Left renal cortex interstitium (tissue), 4 donors: ENCODE measurements around the gene SHISAL1. TPM values are rescaled to one million over a fixed set of nuclear protein-coding genes. Genes with fewer than 3 reads are reported as not detected.

Experiments
- DNase-seq, 4 donors: peaks; one replicate each; pipeline ENCODE4 v3.0.0-alpha.2; 2013; ENCODE audit warnings: low read depth in 4 of 4, low spot score in 2 of 4, missing footprints in 1 of 4
- polyA plus RNA-seq, 4 donors: library from polyadenylated mRNA; unstranded; fragments of 120-200 nt; gene quantifications; one replicate each; pipeline ENCODE4 v1.2.1, GENCODE V29; 2013; ENCODE audit not compliant: insufficient read length in 4 of 4

The SHISAL1 gene
- polyA plus RNA-seq, 4 donors = 1.9 to 2.7 (median 2.4) TPM

DNA sequence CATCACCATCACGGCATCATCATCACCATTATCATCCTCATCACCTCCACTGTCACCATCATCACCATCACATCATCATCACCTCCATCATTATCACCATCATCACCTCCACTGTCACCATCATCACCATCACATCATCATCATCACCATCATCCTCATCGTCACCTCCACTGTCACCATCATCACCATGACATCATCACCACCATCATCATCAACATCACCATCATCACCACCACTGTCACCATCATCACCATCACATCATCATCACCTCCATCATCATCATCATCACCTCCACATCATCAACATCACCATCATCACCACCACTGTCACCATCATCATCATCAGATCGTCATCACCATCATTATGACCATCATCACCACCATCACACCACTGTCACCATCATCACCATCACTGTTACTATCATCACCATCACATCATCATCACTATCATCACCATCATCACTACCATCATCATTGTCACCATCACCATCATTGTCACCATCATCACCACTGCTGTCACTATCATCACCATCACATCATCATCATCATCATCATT is 99.2 kb downstream of the SHISAL1 start:
- DNase-seq = no peak

DNA sequence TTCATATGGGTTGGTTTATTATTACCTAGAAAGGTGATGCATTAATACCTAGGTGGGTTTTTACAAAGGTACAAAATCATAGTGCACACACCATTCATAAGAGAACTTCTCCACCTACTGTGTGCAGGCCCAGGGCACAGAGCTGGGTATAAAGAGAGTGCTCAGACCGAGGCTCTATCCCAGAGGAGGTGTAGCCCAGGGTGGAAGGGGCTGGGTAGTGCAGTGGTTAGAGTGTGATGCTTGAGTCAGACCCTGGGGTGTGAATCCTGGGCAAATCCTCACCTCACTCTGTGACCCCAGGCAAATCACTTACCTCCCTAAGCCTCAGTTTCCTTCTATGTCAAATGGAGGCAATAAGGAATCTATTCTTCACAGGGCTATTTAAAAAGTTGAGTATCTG is 99.8 kb downstream of the SHISAL1 start:
- no peak for DNase-seq

DNA sequence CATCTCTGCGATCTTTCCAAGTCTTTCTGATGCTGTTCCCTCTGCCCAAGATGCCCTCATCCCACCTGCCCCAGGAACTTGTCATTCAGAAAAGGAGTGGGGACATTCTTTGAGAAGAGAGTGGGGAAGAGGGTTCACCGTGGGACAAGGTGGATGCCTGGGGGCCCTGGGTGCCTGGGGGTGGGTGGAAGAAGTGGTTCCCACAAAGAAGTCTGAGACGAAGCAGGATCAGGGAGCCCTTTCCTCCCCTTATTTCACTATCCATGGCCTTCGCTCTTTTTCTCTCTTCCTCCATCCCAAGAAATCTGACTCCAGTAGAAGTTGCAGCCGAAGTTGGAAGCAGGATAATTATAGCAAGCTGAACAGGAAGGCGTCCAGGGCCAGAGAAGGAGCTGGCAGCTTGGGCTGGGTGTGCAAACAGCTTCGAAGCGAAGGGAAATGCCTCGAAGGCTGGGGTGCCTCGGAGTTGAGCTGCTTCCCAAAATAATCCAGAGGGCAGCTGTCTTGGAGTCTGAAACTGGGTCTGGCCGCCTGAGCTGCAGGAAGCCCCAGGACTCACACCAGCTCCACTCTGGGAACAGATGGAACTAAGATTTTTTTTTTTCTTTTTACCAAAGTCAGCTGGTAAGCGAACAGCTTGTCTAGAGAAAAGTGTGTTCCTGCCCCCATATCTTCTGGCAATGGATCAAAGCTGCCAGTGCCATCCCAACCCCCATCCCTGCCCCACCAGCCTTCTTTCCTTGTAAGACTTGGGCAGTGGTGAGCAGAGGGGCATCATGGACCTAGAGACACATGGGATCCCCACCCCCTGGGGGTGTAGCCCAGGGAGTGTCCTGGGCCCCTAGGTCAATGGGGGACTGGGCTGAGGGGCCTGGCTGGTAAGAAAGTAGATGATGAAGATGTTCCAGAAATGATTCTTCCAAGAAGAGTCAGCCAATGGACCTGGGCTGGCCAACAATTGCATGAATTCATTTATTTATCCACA is 100.5 kb downstream of the SHISAL1 start:
- no peak for DNase-seq

DNA sequence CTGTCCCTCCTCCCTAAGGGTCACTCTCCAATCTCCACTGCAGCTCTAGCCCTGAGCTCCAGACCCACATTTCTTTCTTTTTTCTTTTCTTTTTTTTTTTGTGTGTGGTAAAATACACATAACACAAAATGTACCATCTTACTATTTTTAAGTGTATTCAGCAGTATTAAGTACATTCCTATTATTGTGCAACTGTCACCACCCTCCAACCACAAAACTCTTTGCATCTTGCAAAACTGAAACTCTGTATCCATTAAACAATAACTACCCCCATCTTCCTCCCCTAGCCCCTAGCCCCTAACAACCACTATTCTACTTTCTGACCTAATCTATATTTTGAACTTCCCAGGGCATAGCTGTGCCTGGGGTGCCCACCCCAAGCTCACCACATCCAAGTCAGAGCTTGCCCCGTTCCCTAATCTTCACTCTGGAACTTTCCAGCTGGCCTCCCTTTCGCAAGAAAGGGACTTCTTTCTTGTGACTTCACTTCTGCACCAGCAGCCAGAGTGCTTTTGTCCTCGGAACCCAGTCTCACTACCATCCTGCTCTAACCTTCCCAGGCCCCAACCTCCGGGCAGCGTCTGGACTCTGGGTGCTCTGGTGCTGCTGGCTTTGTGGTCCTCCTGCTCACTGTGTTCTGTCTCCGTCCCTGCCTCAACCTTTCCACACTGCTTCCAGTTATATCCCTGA is 101.3 kb downstream of the SHISAL1 start:
- no peak for DNase-seq

DNA sequence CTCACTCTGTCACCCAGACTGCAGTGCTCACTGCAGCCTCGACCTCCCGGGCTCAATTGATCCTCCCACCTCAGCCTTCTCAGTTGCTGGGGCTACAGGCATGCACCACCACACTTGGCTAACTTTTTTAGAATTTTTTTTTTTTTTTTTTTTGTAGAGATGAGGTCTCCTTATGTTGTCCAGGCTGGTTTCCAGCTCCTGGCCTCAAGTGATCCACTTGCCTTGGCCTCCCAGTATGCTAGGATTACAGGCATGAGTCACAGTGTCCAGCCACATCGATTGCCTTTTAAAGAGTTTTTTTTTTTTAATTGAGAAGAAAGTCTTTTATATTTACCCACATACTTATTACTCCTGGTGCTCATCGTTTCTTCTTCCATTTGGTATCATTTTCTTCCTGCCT is 102.0 kb downstream of the SHISAL1 start:
- no peak for DNase-seq

DNA sequence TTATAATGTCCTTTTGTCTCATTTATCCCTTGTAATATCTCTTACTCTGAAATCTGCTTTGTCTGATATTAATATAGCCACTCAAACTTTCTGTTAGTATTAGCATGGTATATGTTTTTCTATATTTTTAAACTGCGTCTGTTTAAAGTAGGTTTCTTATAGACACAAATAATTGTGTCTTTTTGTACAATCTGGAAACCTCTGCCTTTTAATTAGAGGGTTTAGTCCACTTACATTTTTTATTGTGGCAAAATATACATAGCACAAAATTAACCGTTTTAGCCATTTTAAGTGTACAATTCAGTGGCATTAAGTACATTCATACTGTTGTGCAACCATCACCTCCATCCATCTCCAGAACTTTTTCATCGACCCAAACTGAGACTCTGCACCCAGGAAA is 103.4 kb downstream of the SHISAL1 start:
- DNase-seq = no peak

DNA sequence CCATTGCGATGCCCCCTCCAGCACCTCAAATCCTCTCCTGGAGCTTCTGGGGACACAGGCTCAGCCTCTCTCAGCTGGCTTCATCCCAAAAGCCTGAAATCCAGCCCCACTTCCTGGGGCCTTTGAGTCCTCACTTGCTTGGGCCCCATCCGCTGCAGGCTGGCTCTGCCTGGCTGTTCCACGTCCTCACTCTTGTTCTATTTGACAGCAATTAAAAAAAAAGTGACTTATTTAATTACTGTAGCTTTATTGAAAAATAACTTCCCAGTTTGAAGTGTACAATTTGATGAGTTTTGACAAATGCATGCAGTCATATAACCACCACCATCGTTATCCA is 104.8 kb downstream of the SHISAL1 start:
- DNase-seq = no peak

DNA sequence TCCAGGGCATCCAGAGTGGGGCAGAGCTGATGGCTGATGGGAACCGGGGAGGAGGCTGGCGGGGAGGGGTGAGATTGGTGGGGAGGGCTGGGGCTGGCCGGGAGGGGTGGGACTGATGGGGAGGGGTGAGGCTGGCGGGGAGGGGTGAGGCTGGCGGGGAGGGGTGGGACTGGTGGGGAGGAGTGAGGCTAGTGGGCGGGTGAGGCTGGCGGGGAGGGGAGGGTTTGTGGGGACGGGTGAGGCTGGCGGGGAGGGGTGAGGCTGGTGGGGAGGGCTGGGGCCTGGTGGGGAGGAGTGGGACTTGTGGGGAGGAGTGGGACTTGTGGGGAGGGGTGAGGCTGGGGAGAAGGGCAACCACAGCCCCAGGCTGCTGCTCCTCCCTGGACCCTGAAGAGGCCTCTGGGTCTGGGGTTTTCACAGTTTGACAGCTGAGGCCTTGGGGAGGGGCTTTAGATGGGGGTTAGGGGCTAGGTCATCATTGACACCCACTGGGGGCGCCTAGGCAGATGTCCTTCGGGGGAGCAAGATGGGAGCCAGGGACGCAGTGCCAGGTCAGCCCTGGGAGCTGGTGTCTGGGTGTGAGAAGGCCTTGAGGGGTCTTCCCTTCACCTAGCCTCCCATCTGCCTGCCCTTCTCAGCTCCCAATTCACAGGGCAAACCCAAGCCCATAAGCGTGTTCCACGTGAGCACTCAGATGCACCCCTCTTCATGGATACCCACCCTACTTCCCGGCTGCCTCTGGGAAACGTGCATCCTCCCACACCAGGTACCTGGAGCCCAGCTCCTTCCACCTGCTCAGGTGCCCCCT is 105.4 kb downstream of the SHISAL1 start:
- no peak for DNase-seq

DNA sequence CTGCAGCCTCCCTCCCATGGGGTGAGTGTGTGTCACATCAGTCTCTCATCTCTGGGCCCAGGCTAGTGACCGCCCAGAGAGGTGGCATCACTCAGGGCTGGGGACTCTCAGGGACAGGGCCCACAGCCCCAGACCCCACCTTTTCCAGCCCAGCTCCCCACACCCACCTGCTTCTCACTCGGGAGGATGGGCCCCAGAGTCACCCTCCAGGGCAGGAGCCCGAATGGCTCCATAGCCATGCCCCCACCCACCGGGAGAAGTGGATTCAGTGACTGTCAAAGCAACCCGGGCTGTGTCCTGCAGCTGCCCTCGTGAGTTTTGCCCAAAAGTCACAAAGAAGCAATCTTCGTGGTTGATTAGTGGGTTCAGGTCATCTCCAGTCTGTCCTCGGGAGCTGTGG is 106.1 kb downstream of the SHISAL1 start:
- DNase-seq = no peak

DNA sequence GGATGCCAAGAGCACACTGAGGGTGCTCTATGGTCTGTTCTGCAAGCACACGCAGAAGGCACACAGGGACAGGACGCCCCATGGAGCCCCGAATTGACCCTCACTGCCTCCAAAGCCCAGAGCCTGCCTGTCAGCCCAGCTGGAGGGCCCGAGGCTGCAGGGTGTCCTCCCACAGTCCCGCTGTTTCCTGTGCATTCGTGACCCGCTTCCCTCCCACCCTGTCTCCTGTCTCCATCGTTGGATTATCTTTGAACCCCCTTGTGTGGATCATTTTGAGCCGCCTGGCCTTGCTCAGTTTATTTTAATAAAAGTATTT is 106.5 kb downstream of the SHISAL1 start:
- DNase-seq = no peak

DNA sequence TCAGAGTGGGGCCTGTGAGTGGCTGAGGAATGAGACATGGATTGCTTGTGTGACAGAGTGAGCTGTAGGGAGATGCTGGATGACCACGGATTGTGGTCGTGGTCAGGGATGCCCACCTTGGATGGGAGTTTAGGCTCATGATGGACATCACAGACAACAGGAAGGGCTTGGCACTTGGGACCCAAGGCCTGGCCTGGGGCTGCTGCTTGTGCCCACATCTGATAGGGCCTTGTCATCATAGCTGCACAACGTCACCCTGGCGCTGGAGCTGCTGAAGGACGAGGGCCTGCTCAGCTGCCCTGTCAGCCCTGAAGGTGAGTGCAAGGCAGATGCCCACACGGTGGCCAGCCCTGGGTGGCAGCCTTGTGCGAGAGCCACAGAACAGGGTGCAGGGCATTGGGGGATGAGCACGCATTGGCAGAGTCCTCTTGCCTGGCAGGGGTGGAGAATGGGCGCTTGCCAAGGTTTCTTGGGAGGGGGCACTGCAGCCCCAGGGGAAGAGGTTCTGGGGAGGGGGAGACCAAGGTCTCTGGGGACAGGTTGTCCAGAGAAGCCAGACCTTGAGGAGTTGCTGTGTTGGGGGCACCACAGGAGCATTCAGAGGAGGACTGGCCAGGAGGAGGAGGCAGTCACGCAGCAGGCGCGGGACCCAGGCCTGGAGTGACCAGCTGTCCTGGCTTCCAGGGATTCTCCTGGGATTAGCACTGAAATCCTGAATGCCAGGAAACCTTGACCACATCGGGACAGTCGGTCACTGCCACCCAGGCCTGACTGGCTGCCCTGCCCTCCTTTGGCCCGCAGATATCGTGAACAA is 107.0 kb downstream of the SHISAL1 start:
- no peak for DNase-seq

DNA sequence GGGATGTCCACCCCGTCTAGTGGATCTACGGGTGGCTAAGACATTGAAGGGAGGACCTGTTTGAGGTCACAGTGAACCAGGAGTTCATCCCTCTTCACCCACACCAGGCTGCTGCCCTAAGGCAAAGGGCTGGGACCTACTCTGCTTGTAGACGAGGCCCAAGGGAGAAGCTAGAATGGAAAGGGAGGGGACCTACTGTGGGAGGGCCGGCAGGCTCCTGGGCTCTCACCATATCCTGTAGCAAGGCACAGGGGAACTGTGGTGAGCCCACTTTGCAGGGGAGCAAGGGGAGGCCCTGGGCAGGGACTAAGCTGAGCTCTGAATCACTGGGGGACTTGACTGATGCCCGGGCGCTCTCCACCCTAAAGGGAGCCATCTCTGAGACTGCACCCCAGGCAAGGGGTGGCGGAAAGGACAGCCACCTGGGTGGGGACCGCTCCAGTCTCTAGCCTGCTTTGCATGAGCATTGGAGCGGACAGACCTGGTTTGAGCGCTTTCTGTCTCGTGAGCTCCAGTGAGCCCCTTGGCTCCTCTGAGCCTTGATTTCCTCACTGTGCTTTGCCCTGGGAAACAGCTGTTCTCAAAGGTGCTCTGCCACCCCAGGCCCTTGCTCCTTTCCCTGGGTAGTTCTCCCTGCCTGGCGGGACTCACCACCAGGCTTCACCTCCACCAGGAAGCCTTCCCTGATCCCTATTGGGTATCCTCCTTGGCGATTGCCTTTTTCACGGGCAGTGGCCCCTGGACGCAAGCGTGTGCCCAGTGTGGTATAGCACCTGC is 107.8 kb downstream of the SHISAL1 start:
- no peak for DNase-seq

DNA sequence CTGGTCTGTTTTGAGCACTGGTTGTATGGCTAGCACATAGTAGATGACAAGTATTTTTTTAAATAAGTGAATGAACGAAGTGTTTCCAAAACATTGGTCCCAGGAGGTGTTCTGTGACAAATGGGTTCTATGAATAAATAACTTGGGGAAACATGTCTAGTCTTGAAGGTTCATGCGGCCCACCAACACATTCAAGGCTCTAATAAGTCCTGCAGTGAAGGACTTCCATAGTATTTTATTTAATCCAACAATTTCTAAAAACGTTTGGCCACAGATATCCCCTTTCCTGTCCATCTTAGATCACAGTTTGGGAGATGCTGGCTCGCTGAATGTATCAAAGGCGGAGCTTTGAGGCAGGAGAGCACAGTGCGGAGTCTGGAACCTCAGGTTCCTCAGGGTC is 109.5 kb downstream of the SHISAL1 start:
- DNase-seq = no peak

DNA sequence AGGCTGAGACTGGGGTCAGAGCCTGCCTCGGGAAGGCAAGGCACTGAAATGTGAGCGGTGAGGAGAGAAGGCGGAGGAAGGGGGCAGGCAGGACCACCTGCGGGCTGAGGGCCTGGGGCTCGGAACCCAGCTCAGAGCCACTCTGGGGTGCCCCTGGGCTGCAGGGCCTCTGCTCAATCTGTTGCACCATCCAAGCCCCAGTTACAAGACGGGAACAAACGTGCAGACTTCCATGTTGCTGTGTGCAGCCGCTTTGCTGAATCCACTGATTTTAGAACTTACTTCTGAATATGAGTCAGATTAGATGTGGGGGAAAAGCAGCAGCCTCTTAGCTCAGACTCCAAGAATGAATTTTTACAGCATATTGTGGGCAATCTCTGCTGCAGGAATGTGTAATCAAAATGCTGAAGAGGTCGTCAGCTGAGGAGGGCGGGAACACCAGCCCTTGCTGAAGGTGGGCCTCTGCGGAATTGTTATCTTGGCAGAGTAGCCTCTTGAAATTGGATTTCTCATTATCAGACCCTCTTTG is 110.4 kb downstream of the SHISAL1 start:
- no peak for DNase-seq

DNA sequence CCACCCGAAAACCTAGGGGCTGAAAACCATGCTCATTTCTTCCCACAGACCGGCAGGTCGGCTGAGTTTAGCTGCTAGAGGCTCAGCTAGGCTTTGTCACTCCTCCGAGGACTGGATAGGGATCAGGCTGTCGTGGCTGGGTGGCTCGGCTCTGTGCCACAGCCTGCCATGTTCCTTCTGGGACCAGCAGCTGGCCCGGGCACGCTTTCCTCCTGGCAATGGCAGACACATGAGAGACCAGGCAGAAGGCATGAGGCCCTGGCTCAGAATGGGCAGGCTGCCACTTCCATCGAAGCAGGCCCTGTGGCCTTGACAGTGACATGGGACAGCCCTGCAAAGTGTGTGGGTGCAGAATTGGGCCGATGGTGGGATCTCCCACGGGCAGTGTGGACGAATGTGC is 111.1 kb downstream of the SHISAL1 start:
- no peak for DNase-seq

DNA sequence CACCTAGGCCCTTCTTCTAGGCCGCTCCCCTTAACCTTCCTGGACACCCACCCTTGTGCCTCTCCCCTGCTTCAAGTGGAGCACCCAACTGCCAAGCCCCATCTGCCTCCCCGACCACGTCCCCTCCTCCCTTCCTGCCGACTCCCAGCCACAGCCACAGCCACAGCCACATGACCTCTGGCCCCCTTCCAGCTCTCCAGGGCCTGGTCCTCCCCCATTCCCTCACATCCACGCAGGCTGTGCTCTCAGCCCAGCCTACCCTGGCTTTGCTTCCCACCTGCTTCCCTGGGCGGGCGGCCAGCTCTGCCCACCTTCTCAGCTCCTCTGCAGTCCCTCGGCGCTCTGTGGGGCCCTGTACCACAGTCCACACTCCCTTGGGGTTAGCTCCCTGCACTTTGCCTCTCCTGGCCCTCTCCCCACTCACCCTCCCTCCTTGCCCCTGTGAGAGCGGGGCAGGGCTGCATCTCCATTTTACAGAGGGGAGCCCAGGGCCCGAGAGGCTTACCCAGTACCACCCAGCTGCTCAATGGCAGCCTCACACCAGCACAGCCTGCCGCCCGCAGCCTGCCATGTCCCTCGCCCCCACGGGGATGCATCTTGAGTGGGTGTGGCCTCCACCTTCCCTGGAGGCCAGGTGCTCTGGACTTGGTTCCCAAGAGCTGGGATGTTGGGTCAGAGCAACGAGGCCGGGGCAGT is 111.7 kb downstream of the SHISAL1 start:
- DNase-seq = no peak

DNA sequence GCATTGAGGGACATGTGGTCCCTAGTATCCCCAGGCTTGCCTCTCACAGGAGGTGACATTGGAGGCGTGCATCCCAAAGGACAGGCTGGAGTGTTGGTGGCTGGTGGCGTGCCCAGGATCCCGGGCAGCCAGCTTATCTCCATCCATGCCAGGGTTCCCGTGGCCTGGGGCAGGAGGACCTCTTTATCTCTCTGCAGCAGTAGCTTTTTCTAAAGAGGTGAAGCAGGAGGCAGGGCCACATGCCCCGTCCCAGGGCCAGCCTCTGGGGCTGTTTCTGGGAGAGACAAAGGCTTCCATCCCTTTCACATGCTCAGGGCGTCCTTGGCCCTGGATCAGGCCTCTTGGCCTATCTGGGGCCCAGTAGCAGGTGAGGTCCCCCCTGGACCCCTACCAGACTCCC is 112.3 kb downstream of the SHISAL1 start:
- no peak for DNase-seq

DNA sequence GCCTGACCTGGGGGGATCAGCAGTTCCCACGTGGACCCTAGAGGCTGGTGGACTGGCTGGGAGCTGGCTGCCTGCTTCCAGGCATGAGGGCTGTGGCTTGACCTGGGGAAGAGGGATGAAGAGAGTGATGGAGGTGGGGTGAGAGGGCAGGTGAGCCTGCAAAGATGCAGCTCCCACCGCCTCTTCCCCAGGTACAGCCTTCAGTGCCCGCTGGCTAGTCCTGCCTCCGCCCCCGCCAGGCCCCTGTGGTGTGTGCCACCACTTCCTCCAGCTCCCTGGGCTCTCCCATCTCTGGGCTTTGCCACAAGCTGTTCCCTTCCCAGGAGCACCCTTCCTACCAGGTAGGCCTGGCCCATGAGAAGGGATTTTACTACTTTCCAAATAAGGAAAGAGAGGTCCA is 112.9 kb downstream of the SHISAL1 start:
- DNase-seq = no peak

DNA sequence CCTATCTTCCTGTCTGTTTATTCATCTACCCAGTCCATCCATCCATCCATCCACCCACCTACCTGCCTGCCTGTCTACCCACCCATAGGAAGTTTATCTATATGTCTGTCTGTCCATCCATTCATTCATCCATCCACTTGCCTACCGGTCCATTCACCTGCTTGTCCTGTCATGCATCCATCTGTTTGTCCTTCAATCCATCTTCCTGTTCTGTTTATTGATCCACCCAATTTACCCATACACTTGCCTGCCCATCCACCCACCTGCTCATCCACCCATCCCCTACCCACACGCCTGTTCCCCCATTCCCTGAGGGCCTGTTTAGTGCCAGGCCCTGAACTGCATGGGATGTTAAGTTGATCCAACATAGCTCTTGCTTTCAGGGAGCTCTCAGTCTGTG is 113.6 kb downstream of the SHISAL1 start:
- DNase-seq = no peak
